Measurements from ENCODE around the gene RAP1A. TPM values are rescaled to one million over a fixed set of nuclear protein-coding genes. Genes with fewer than 3 reads are reported as not detected.

Gene RAP1A
- total RNA-seq, 4 donors from 2014 or later = 49.4 to 72.1 (median 57.9) TPM

DNA sequence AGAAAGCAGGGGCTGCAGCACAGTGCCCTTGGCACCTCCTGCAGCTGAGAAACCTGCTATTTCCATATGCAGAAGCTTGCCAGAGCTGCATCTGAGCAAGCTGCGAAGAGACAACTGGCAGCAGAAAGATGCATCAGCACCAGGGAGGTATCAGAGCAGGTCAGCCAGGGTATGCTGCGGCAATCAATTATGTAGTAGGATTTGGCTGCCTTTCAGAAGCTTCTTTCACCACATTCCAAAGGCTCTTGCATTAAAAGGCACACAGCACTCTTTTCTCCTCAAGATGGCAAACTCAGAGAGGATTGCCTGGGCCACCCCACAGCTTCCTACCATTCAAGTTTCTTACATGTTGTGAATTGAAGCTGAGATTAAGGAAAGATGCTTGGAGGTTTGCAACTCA, 47.6 kb upstream of the RAP1A start:
- no peak for ATAC-seq
- Histone ChIP-seq H3K9me3 (no peaks in the 10 kb centered on the region), H3K27ac (no peak overlapping the region), H3K4me1 (no peaks in the 10 kb centered on the region), H3K27me3 (no peaks in the 10 kb centered on the region), H3K4me3 (no peak overlapping the region), H3K36me3 (no peaks in the 10 kb centered on the region)
- no peak for DNase-seq
- no peak for TF ChIP-seq POLR2A (IDR thresholded peaks at IDR 0.05)
- intact Hi-C loops (cut with DNase I; ENCODE audit: low total_unique reads) = no loop called here
- in situ Hi-C loops (cut with MboI; ENCODE audit: low sequenced_read_pairs in 4 of 4) = no loop called here

- no peak for ATAC-seq
- in situ Hi-C loops (cut with MboI; ENCODE audit: low sequenced_read_pairs in 4 of 4) (no loop called here), intact Hi-C loops (cut with DNase I; ENCODE audit: low total_unique reads) (no loop called here)
- DNase-seq = no peak
- Histone ChIP-seq H3K9me3 (no peaks in the 10 kb centered on the region), H3K27ac (no peak overlapping the region), H3K4me3 (no peak overlapping the region), H3K4me1 (no peaks in the 10 kb centered on the region), H3K27me3 (no peaks in the 10 kb centered on the region), H3K36me3 (no peaks in the 10 kb centered on the region)
- no peak for TF ChIP-seq CTCF (IDR thresholded peaks at IDR 0.05 in 4 of 5, conservative IDR thresholded peaks at IDR 0.05 in 1 of 5)
- TF ChIP-seq POLR2A (IDR thresholded peaks at IDR 0.05) = no peak
These were observed 43.0 kb upstream of the RAP1A start for GRCh38 chr1:111576547-111576946.

GRCh38 chr1:111577814-111578213, 41.8 kb upstream of the RAP1A start:
- DNase-seq = no peak
- no peaks in the 10 kb centered on the region for H3K27me3 ChIP-seq
- H3K27ac ChIP-seq = no peak overlapping the region
- H3K4me1 ChIP-seq = peaks cover 0 to 4% of the 10 kb centered on the region in 2 donors
- intact Hi-C loops (cut with DNase I; ENCODE audit: low total_unique reads) = no loop called here
- in situ Hi-C loops (cut with MboI; ENCODE audit: low sequenced_read_pairs in 4 of 4) = no loop called here
- H3K4me3 ChIP-seq = no peak overlapping the region
- no peak for TF ChIP-seq CTCF (IDR thresholded peaks at IDR 0.05 in 4 of 5, conservative IDR thresholded peaks at IDR 0.05 in 1 of 5)
- TF ChIP-seq POLR2A (IDR thresholded peaks at IDR 0.05) = no peak
- no peaks in the 10 kb centered on the region for H3K36me3 ChIP-seq
- ATAC-seq = no peak
- H3K9me3 ChIP-seq = no peaks in the 10 kb centered on the region

GRCh38 chr1:111581166-111581565, 38.4 kb upstream of the RAP1A start:
- Histone ChIP-seq H3K36me3 (no peaks in the 10 kb centered on the region), H3K27ac (no peak overlapping the region), H3K4me3 (no peak overlapping the region), H3K4me1 (peaks cover 0 to 9% of the 10 kb centered on the region in 2 donors), H3K9me3 (no peaks in the 10 kb centered on the region), H3K27me3 (no peaks in the 10 kb centered on the region)
- no peak for DNase-seq
- no peak for ATAC-seq
- no peak for TF ChIP-seq CTCF (IDR thresholded peaks at IDR 0.05 in 4 of 5, conservative IDR thresholded peaks at IDR 0.05 in 1 of 5)
- TF ChIP-seq POLR2A (IDR thresholded peaks at IDR 0.05) = no peak
- in situ Hi-C loops (cut with MboI; ENCODE audit: low sequenced_read_pairs in 4 of 4) = no loop called here
- intact Hi-C loops (cut with DNase I; ENCODE audit: low total_unique reads) = no loop called here

- TF ChIP-seq CTCF (IDR thresholded peaks at IDR 0.05 in 4 of 5, conservative IDR thresholded peaks at IDR 0.05 in 1 of 5) (no peak), POLR2A (IDR thresholded peaks at IDR 0.05) (no peak)
These were observed 37.6 kb upstream of the RAP1A start for GRCh38 chr1:111582016-111582415.

More at GRCh38 chr1:111582016-111582415, 37.6 kb upstream of the RAP1A start:
- no peak overlapping the region for H3K4me3 ChIP-seq
- ATAC-seq = no peak
- H3K36me3 ChIP-seq = no peaks in the 10 kb centered on the region
- H3K27me3 ChIP-seq = no peaks in the 10 kb centered on the region
- H3K4me1 ChIP-seq = peaks cover 0 to 9% of the 10 kb centered on the region in 2 donors
- H3K9me3 ChIP-seq = no peaks in the 10 kb centered on the region
- H3K27ac ChIP-seq = peak overlapping the region in 1 of 4 donors; percentile 58
- no peak for DNase-seq
- in situ Hi-C loops (cut with MboI; ENCODE audit: low sequenced_read_pairs in 4 of 4) (no loop called here), intact Hi-C loops (cut with DNase I; ENCODE audit: low total_unique reads) (no loop called here)

Measured in gastrocnemius medialis (tissue), 4 donors.